Panc1 (cell line): ENCODE results near the gene PITRM1. TPM values are rescaled to one million over a fixed set of nuclear protein-coding genes. Genes with fewer than 3 reads are reported as not detected.

Experiments
- ATAC-seq: fragments of 200-7000 bp; cut with Tn5 transposase; 2 replicates; pipeline ENCODE4 v1.9.1; 2020; ENCODE audit warnings: mild to moderate bottlenecking, moderate library complexity
- BruUV-seq: library from RNA; stranded (reverse); fragments of 400-500 nt; replicated peaks from 2 replicates; lab custom pipeline; 2021; lab: Mats Ljungman, UMichigan
- CTCF ChIA-PET: fragments of 300-600 bp; sonication (Branson Sonifier 250); formaldehyde crosslinking; loops from one replicate; lab custom pipeline; 2022; ENCODE audit warnings: antibody characterized with exemption; lab: Charles Lee
- POLR2A ChIA-PET: fragments of 300-600 bp; sonication (Branson Sonifier 250); formaldehyde crosslinking; loops from one replicate; lab custom pipeline; 2022; ENCODE audit warnings: antibody characterized with exemption; lab: Charles Lee
- DNase-seq: peaks from one replicate; pipeline ENCODE4 v3.0.0-alpha.2; 2010; ENCODE audit warnings: low read depth, low spot score
- H3K27ac ChIP-seq: 2 replicates; pipeline ENCODE4 v1.5.1; 2011; ENCODE audit warnings: mild to moderate bottlenecking, low read length, inconsistent platforms
- H3K27me3 ChIP-seq: fragments of 200-500 bp; sonication (Bioruptor generic); 2 replicates; pipeline ENCODE4 v1.6.0; 2014; ENCODE audit warnings: low read length, inconsistent platforms; ENCODE audit not compliant: control insufficient read depth, insufficient read depth
- H3K36me3 ChIP-seq: fragments of 200-500 bp; sonication (Bioruptor generic); 2 replicates; pipeline ENCODE4 v1.5.1; 2014; ENCODE audit warnings: inconsistent platforms, mild to moderate bottlenecking, low read length, moderate library complexity; ENCODE audit not compliant: control insufficient read depth, insufficient read depth
- H3K4me1 ChIP-seq: 2 replicates; pipeline ENCODE4 v1.5.1; 2011; ENCODE audit warnings: inconsistent platforms, mild to moderate bottlenecking, low read length, moderate library complexity; ENCODE audit not compliant: control insufficient read depth, insufficient read depth
- H3K4me3 ChIP-seq, 2 experiments: 2 replicates each; pipeline ENCODE4 v1.5.1; 2011 to 2012; ENCODE audit warnings: low read depth in 2 of 2, low read length in 2 of 2, mild to moderate bottlenecking in 2 of 2, inconsistent platforms in 1 of 2, moderate library complexity in 1 of 2
- H3K9me3 ChIP-seq: fragments of 200-500 bp; sonication (Bioruptor generic); 2 replicates; pipeline ENCODE4 v1.5.1; 2014; ENCODE audit warnings: low read depth, mild to moderate bottlenecking, inconsistent platforms, low read length, moderate library complexity; ENCODE audit not compliant: control insufficient read depth, insufficient read depth
- POLR2AphosphoS5 ChIP-seq: IDR thresholded peaks from 2 replicates; pipeline ENCODE4 v1.6.1; 2012; ENCODE audit warnings: mild to moderate bottlenecking, low read depth, low read length, moderate library complexity
- SIN3A ChIP-seq: IDR thresholded peaks from 2 replicates; pipeline ENCODE4 v1.6.1; 2012; ENCODE audit warnings: low read depth, mild to moderate bottlenecking, low read length, moderate library complexity, borderline replicate concordance; ENCODE audit not compliant: insufficient read depth
- TCF7L2 ChIP-seq: IDR thresholded peaks from 2 replicates; pipeline ENCODE4 v1.6.1; 2011; ENCODE audit warnings: mild to moderate bottlenecking, low read depth, low read length, inconsistent platforms
- in situ Hi-C: cut with HindIII; loops from 2 replicates; pipeline ENCODE4 v1.10.0; 2016; ENCODE audit warnings: low sequenced_read_pairs, low pct_unique_long_range_greater_than_20kb
- intact Hi-C: fragments of 100-400 bp; cut with micrococcal nuclease; formaldehyde crosslinking; loops from one replicate; pipeline ENCODE4 v1.10.0; 2022; ENCODE audit not compliant: unreplicated experiment
- total RNA-seq: library from RNA; stranded (reverse); gene quantifications from one replicate; pipeline ENCODE4 v1.2.1, GENCODE V29; 2021; ENCODE audit not compliant: unreplicated experiment
- TF ChIP-seq, protein P1 (sequence below), 2 experiments: IDR thresholded peaks; 2 replicates each; pipeline ENCODE4 v1.6.1; 2011 to 2012; ENCODE audit warnings: low read depth in 2 of 2, control low read depth in 1 of 2, low read length in 1 of 2, mild to moderate bottlenecking in 1 of 2, moderate library complexity in 1 of 2; ENCODE audit not compliant: insufficient read depth in 1 of 2
- TF ChIP-seq, protein P2 (sequence below): fragments of 450-650 bp; IDR thresholded peaks from 2 replicates; pipeline ENCODE4 v1.5.1; 2017; ENCODE audit warnings: mild to moderate bottlenecking

The PITRM1 gene
- total RNA-seq, 1 experiment from 2014 or later: 63.5 TPM

DNA sequence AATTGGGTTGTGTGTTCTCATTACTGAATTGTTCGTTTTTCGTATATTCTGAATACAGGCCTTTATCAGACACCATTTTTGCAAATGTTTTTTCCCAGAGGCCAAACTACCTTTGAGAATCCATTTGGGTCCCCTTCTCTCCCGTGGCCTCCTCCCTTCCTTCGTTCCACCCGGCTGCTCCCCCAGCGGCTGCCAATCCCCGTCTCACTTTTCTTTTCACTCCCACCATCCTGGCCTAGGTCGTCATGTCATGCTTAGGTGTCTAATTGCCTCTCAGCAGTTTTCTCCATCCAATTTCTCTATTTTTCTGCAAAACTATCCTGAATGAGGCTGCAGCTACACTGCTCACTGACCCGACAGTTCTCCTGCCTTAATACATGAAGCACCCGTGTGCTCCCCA lies 17.9 kb downstream of the PITRM1 start:
- Histone ChIP-seq H3K4me3 (no peak overlapping the region), H3K9me3 (no peaks in the 10 kb centered on the region), H3K27ac (no peak overlapping the region), H3K36me3 (peaks cover 4% of the 10 kb centered on the region), H3K4me1 (no peaks in the 10 kb centered on the region), H3K27me3 (no peaks in the 10 kb centered on the region)
- TF ChIP-seq TCF7L2 (no peak), SIN3A (no peak), POLR2AphosphoS5 (no peak)
- TF ChIP-seq, protein P1, sequence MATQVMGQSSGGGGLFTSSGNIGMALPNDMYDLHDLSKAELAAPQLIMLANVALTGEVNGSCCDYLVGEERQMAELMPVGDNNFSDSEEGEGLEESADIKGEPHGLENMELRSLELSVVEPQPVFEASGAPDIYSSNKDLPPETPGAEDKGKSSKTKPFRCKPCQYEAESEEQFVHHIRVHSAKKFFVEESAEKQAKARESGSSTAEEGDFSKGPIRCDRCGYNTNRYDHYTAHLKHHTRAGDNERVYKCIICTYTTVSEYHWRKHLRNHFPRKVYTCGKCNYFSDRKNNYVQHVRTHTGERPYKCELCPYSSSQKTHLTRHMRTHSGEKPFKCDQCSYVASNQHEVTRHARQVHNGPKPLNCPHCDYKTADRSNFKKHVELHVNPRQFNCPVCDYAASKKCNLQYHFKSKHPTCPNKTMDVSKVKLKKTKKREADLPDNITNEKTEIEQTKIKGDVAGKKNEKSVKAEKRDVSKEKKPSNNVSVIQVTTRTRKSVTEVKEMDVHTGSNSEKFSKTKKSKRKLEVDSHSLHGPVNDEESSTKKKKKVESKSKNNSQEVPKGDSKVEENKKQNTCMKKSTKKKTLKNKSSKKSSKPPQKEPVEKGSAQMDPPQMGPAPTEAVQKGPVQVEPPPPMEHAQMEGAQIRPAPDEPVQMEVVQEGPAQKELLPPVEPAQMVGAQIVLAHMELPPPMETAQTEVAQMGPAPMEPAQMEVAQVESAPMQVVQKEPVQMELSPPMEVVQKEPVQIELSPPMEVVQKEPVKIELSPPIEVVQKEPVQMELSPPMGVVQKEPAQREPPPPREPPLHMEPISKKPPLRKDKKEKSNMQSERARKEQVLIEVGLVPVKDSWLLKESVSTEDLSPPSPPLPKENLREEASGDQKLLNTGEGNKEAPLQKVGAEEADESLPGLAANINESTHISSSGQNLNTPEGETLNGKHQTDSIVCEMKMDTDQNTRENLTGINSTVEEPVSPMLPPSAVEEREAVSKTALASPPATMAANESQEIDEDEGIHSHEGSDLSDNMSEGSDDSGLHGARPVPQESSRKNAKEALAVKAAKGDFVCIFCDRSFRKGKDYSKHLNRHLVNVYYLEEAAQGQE (IDR thresholded peaks at IDR 0.05; ENCODE audit: insufficient read depth in 1 of 2, low read depth in 2 of 2, low read length in 1 of 2): no peak
- TF ChIP-seq, protein P2, sequence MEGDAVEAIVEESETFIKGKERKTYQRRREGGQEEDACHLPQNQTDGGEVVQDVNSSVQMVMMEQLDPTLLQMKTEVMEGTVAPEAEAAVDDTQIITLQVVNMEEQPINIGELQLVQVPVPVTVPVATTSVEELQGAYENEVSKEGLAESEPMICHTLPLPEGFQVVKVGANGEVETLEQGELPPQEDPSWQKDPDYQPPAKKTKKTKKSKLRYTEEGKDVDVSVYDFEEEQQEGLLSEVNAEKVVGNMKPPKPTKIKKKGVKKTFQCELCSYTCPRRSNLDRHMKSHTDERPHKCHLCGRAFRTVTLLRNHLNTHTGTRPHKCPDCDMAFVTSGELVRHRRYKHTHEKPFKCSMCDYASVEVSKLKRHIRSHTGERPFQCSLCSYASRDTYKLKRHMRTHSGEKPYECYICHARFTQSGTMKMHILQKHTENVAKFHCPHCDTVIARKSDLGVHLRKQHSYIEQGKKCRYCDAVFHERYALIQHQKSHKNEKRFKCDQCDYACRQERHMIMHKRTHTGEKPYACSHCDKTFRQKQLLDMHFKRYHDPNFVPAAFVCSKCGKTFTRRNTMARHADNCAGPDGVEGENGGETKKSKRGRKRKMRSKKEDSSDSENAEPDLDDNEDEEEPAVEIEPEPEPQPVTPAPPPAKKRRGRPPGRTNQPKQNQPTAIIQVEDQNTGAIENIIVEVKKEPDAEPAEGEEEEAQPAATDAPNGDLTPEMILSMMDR: no peak
- ChIA-PET POLR2A (no interaction called here), CTCF (no interaction called here)
- DNase-seq (no peak), ATAC-seq (no peak)
- BruUV-seq: no TSS peak
- in situ Hi-C loops (no loop called here), intact Hi-C loops (no loop called here)

DNA sequence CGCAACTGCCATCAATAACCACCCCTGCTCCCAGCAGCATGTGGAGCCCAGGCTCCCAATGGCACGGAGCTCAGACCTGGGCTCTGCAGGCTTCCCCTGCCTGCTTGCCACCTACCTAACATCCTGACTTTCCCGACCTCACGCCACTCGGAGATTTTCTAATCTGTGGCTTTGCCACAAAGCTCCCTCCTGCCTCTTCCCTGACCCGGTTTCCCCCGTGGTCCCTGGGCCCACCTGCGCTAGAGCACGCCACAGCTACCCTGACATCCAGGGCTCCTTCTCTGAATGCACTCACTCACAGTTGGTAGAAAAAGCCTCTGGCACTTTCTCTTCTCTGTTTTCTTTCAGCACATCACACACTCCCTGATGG lies 20.0 kb downstream of the PITRM1 start:
- no peak for TF ChIP-seq TCF7L2
- no peak for TF ChIP-seq POLR2AphosphoS5
- TF ChIP-seq SIN3A: no peak
- TF ChIP-seq, protein P2: no peak
- TF ChIP-seq, protein P1 (IDR thresholded peaks at IDR 0.05; ENCODE audit: insufficient read depth in 1 of 2, low read depth in 2 of 2, low read length in 1 of 2): no peak
- in situ Hi-C loops (no loop called here), intact Hi-C loops (no loop called here)
- no peak overlapping the region for H3K4me3 ChIP-seq
- no TSS peak for BruUV-seq
- no peak overlapping the region for H3K27ac ChIP-seq
- H3K4me1 ChIP-seq: no peaks in the 10 kb centered on the region
- H3K9me3 ChIP-seq: no peaks in the 10 kb centered on the region
- ChIA-PET CTCF (no interaction called here), POLR2A (no interaction called here)
- DNase-seq: no peak
- peaks cover 4% of the 10 kb centered on the region for H3K36me3 ChIP-seq
- no peaks in the 10 kb centered on the region for H3K27me3 ChIP-seq
- ATAC-seq: peak; percentile 17; the same call in 1 of the 2 replicates
